ENCODE results near the gene CDK6.
A peak's percentile ranks its signal among the peaks of the same experiment; 100 is the strongest.

The CDK6 gene

GRCh38 chr7:92757311-92757910 lies 79.0 kb downstream of the CDK6 start:
- DNase-seq, result peak; percentile 71 to 86

GRCh38 chr7:92755680-92756079 lies 80.7 kb downstream of the CDK6 start:
- DNase-seq, result no peak

- no peak for DNase-seq
Measured at GRCh38 chr7:92754919-92755581, 81.3 kb downstream of the CDK6 start.

GRCh38 chr7:92753614-92754013 lies 82.8 kb downstream of the CDK6 start:
- no peak for DNase-seq

GRCh38 chr7:92751902-92752901 lies 84.2 kb downstream of the CDK6 start:
- no peak for DNase-seq

- DNase-seq, result no peak
Measured at GRCh38 chr7:92750946-92751345, 85.4 kb downstream of the CDK6 start.

- DNase-seq, result no peak
Measured at GRCh38 chr7:92750447-92750839, 85.9 kb downstream of the CDK6 start.

GRCh38 chr7:92749832-92750446 lies 86.4 kb downstream of the CDK6 start:
- DNase-seq, result peak; percentile 29 to 34

- no peak for DNase-seq
Measured at GRCh38 chr7:92749327-92749755, 87.0 kb downstream of the CDK6 start.

GRCh38 chr7:92748495-92748894 lies 87.9 kb downstream of the CDK6 start:
- DNase-seq, result no peak

- no peak for DNase-seq
Measured at GRCh38 chr7:92747041-92747835, 89.1 kb downstream of the CDK6 start.

GRCh38 chr7:92745241-92745640 lies 91.1 kb downstream of the CDK6 start:
- DNase-seq, result no peak

GRCh38 chr7:92744180-92744579 lies 92.2 kb downstream of the CDK6 start:
- peak in 1 of 2 donors; percentile 34 for DNase-seq

- DNase-seq, result no peak
Measured at GRCh38 chr7:92742186-92742585, 94.2 kb downstream of the CDK6 start.

GRCh38 chr7:92740700-92741126 lies 95.7 kb downstream of the CDK6 start:
- DNase-seq, result no peak

- DNase-seq, result no peak
Measured at GRCh38 chr7:92740134-92740533, 96.2 kb downstream of the CDK6 start.

- DNase-seq, result no peak
Measured at GRCh38 chr7:92739091-92739490, 97.3 kb downstream of the CDK6 start.

GRCh38 chr7:92737706-92738105 lies 98.7 kb downstream of the CDK6 start:
- no peak for DNase-seq

- DNase-seq, result no peak
Measured at GRCh38 chr7:92736870-92737269, 99.5 kb downstream of the CDK6 start.

- DNase-seq, result no peak
Measured at GRCh38 chr7:92735707-92736106, 100.7 kb downstream of the CDK6 start.

GRCh38 chr7:92732316-92733036 lies 103.9 kb downstream of the CDK6 start:
- peak; percentile 35 to 57 for DNase-seq

Data from inflammatory macrophage treated with lipopolysaccharide for 1 hour (primary cell).